ENCODE results near the gene WDR7. TPM values are rescaled to one million over a fixed set of nuclear protein-coding genes. Genes with fewer than 3 reads are reported as not detected.

The WDR7 gene
- total and polyA plus RNA-seq, 10 of the 15 experiments (the other 5 are each of a cell fraction or from before 2014, with no cell fraction given) = 2.8 to 16.5 (median 11.7) TPM

- TF ChIP-seq, protein P1, sequence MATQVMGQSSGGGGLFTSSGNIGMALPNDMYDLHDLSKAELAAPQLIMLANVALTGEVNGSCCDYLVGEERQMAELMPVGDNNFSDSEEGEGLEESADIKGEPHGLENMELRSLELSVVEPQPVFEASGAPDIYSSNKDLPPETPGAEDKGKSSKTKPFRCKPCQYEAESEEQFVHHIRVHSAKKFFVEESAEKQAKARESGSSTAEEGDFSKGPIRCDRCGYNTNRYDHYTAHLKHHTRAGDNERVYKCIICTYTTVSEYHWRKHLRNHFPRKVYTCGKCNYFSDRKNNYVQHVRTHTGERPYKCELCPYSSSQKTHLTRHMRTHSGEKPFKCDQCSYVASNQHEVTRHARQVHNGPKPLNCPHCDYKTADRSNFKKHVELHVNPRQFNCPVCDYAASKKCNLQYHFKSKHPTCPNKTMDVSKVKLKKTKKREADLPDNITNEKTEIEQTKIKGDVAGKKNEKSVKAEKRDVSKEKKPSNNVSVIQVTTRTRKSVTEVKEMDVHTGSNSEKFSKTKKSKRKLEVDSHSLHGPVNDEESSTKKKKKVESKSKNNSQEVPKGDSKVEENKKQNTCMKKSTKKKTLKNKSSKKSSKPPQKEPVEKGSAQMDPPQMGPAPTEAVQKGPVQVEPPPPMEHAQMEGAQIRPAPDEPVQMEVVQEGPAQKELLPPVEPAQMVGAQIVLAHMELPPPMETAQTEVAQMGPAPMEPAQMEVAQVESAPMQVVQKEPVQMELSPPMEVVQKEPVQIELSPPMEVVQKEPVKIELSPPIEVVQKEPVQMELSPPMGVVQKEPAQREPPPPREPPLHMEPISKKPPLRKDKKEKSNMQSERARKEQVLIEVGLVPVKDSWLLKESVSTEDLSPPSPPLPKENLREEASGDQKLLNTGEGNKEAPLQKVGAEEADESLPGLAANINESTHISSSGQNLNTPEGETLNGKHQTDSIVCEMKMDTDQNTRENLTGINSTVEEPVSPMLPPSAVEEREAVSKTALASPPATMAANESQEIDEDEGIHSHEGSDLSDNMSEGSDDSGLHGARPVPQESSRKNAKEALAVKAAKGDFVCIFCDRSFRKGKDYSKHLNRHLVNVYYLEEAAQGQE (IDR thresholded peaks at IDR 0.05; ENCODE audit: low read depth, low read length) = no peak
- TF ChIP-seq ZSCAN29 (IDR thresholded peaks at IDR 0.05) (no peak), BCL11A (IDR thresholded peaks at IDR 0.05; ENCODE audit: low read depth, low read length) (no peak), NFXL1 (IDR thresholded peaks at IDR 0.05; ENCODE audit: borderline replicate concordance) (no peak), CREB1 (IDR thresholded peaks at IDR 0.05; ENCODE audit: low read depth) (no peak), E2F8 (IDR thresholded peaks at IDR 0.05; ENCODE audit: low read depth, partially characterized antibody) (no peak), FOS (IDR thresholded peaks at IDR 0.05; ENCODE audit: borderline replicate concordance, extremely low read depth, insufficient read length) (no peak), NFIC (IDR thresholded peaks at IDR 0.05; ENCODE audit: low read depth, low read length) (no peak), SREBF1 (IDR thresholded peaks at IDR 0.05; ENCODE audit: low read length) (no peak), ZBED1 (IDR thresholded peaks at IDR 0.05; ENCODE audit: borderline replicate concordance) (no peak)
These were observed 76.2 kb downstream of the WDR7 start (continued) for GRCh38 chr18:56727399-56727798.
